ENCODE data around the gene CREB5.
A peak's percentile ranks its signal among the peaks of the same experiment; 100 is the strongest.

CREB5 gene

DNA sequence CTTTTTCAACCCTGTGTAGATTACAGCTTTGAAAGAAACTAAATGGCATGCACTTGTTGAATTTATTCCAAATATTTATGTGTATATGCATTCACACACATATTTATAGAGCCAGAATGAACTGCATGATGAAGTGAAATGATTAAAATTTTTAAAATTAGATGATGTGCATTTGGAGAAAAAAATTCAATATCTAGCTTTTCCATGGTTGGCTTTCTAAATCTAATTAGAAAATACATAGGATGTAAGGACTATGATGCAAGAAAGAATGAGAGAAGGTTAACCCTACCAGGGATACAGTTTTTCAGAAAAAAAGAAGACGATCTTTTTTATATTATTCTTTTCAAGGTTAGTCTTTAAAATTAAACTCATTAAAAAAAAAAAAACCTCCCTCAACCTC lies 341.3 kb downstream of the CREB5 start:
- TF ChIP-seq, protein P1, sequence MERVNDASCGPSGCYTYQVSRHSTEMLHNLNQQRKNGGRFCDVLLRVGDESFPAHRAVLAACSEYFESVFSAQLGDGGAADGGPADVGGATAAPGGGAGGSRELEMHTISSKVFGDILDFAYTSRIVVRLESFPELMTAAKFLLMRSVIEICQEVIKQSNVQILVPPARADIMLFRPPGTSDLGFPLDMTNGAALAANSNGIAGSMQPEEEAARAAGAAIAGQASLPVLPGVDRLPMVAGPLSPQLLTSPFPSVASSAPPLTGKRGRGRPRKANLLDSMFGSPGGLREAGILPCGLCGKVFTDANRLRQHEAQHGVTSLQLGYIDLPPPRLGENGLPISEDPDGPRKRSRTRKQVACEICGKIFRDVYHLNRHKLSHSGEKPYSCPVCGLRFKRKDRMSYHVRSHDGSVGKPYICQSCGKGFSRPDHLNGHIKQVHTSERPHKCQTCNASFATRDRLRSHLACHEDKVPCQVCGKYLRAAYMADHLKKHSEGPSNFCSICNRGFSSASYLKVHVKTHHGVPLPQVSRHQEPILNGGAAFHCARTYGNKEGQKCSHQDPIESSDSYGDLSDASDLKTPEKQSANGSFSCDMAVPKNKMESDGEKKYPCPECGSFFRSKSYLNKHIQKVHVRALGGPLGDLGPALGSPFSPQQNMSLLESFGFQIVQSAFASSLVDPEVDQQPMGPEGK (CRISPR knock-in tag; IDR thresholded peaks at IDR 0.05; ENCODE audit: borderline replicate concordance), result no peak
- TF ChIP-seq, protein P2, sequence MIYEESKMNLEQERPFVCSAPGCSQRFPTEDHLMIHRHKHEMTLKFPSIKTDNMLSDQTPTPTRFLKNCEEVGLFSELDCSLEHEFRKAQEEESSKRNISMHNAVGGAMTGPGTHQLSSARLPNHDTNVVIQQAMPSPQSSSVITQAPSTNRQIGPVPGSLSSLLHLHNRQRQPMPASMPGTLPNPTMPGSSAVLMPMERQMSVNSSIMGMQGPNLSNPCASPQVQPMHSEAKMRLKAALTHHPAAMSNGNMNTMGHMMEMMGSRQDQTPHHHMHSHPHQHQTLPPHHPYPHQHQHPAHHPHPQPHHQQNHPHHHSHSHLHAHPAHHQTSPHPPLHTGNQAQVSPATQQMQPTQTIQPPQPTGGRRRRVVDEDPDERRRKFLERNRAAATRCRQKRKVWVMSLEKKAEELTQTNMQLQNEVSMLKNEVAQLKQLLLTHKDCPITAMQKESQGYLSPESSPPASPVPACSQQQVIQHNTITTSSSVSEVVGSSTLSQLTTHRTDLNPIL (CRISPR knock-in tag; IDR thresholded peaks at IDR 0.05; ENCODE audit: low read depth), result no peak
- TF ChIP-seq ZC3H10 (CRISPR knock-in tag; IDR thresholded peaks at IDR 0.05), result no peak
- no peak for TF ChIP-seq CSDC2 (CRISPR knock-in tag; IDR thresholded peaks at IDR 0.05)
- TF ChIP-seq ZNF70 (CRISPR knock-in tag; IDR thresholded peaks at IDR 0.05), result no peak
- no peak for TF ChIP-seq OSR1 (CRISPR knock-in tag; IDR thresholded peaks at IDR 0.05)
- TF ChIP-seq BACH2 (CRISPR knock-in tag; IDR thresholded peaks at IDR 0.05; ENCODE audit: borderline replicate concordance), result no peak
- no peak for TF ChIP-seq ZNF8 (CRISPR knock-in tag; IDR thresholded peaks at IDR 0.05)
- no peak for TF ChIP-seq ZFP3 (CRISPR knock-in tag; IDR thresholded peaks at IDR 0.05)
- TF ChIP-seq ZFP30 (CRISPR knock-in tag; IDR thresholded peaks at IDR 0.05), result no peak
- TF ChIP-seq ZNF565 (CRISPR knock-in tag; conservative IDR thresholded peaks at IDR 0.05; ENCODE audit: low read depth), result no peak
- no peak for TF ChIP-seq ESRRG (CRISPR knock-in tag; IDR thresholded peaks at IDR 0.05)
- no peak for TF ChIP-seq ISL1 (CRISPR knock-in tag; IDR thresholded peaks at IDR 0.05)
- no peak for TF ChIP-seq RARB (CRISPR knock-in tag; IDR thresholded peaks at IDR 0.05)
- TF ChIP-seq TCF4 (CRISPR knock-in tag; IDR thresholded peaks at IDR 0.05; ENCODE audit: borderline replicate concordance), result no peak
- TF ChIP-seq TSHZ2 (CRISPR knock-in tag; IDR thresholded peaks at IDR 0.05), result no peak
- TF ChIP-seq POU6F1 (CRISPR knock-in tag; IDR thresholded peaks at IDR 0.05; ENCODE audit: borderline replicate concordance, low read depth), result no peak
- ATAC-seq, result no peak

GRCh38 chr7:28754027-28754426 lies 341.7 kb downstream of the CREB5 start:
- ATAC-seq, result peak; percentile 80
- TF ChIP-seq OSR1 (CRISPR knock-in tag; IDR thresholded peaks at IDR 0.05) (no peak), GLIS3 (CRISPR knock-in tag; IDR thresholded peaks at IDR 0.05) (no peak), TSHZ2 (CRISPR knock-in tag; IDR thresholded peaks at IDR 0.05) (no peak)

GRCh38 chr7:28754447-28754846 lies 342.1 kb downstream of the CREB5 start:
- no peak for ATAC-seq
- TF ChIP-seq ZNF565 (CRISPR knock-in tag; conservative IDR thresholded peaks at IDR 0.05; ENCODE audit: low read depth), result no peak
- no peak for TF ChIP-seq ARNTL (CRISPR knock-in tag; IDR thresholded peaks at IDR 0.05; ENCODE audit: borderline replicate concordance, low read depth)
- no peak for TF ChIP-seq POU6F1 (CRISPR knock-in tag; IDR thresholded peaks at IDR 0.05; ENCODE audit: borderline replicate concordance, low read depth)
- TF ChIP-seq TSHZ2 (CRISPR knock-in tag; IDR thresholded peaks at IDR 0.05), result no peak
- TF ChIP-seq TOX (CRISPR knock-in tag; IDR thresholded peaks at IDR 0.05; ENCODE audit: borderline replicate concordance), result no peak
- no peak for TF ChIP-seq ZFP3 (CRISPR knock-in tag; IDR thresholded peaks at IDR 0.05)
- TF ChIP-seq RARB (CRISPR knock-in tag; IDR thresholded peaks at IDR 0.05), result no peak
- no peak for TF ChIP-seq ZC3H10 (CRISPR knock-in tag; IDR thresholded peaks at IDR 0.05)
- no peak for TF ChIP-seq BACH2 (CRISPR knock-in tag; IDR thresholded peaks at IDR 0.05; ENCODE audit: borderline replicate concordance)
- TF ChIP-seq, protein P2 (CRISPR knock-in tag; IDR thresholded peaks at IDR 0.05; ENCODE audit: low read depth), result no peak
- no peak for TF ChIP-seq ZNF70 (CRISPR knock-in tag; IDR thresholded peaks at IDR 0.05)
- no peak for TF ChIP-seq SNAI2 (CRISPR knock-in tag; IDR thresholded peaks at IDR 0.05)

Data from SK-N-SH treated with all-trans-retinoic acid at 6 μM for 48 hours (cell line).